Activated CD4-positive, alpha-beta memory T cell treated with anti-CD3 and anti-CD28 coated beads, Interleukin-2, amount 10 ng/mL, durations not matched to agents 7 days and 5 days (primary cell): ENCODE results near the gene ADAMTSL4. TPM values are rescaled to one million over a fixed set of nuclear protein-coding genes. Genes with fewer than 3 reads are reported as not detected.
"Not testable (repeated sequence)": the region's sequence is repeated elsewhere in the genome, so short reads cannot be mapped to it uniquely, and the experiment has no call there.

Experiments used
- CTCF ChIA-PET: fragments of 350-600 bp; sonication (Branson Sonifier 250); formaldehyde crosslinking; loops from one replicate; lab custom pipeline; 2021; ENCODE audit warnings: antibody characterized with exemption, inconsistent platforms; lab: Charles Lee
- POLR2A ChIA-PET: fragments of 350-600 bp; sonication (Branson Sonifier 250); formaldehyde crosslinking; loops from one replicate; lab custom pipeline; 2021; ENCODE audit warnings: antibody characterized with exemption; lab: Charles Lee
- DNase-seq: peaks from one replicate; pipeline ENCODE4 v3.0.0-alpha.2; 2020
- H3K27ac Mint-ChIP-seq: one replicate; pipeline ENCODE4 v1.8.0; 2021; ENCODE audit warnings: mild to moderate bottlenecking, mixed read lengths
- H3K27me3 Mint-ChIP-seq: one replicate; pipeline ENCODE4 v1.8.0; 2021; ENCODE audit warnings: mixed read lengths
- H3K36me3 Mint-ChIP-seq: one replicate; pipeline ENCODE4 v1.8.0; 2021; ENCODE audit warnings: low read depth, mixed read lengths
- H3K4me1 Mint-ChIP-seq: one replicate; pipeline ENCODE4 v1.8.0; 2021; ENCODE audit warnings: mixed read lengths
- H3K4me3 Mint-ChIP-seq: one replicate; pipeline ENCODE4 v1.8.0; 2021; ENCODE audit warnings: mild to moderate bottlenecking, mixed read lengths
- H3K9me3 Mint-ChIP-seq: one replicate; pipeline ENCODE4 v1.8.0; 2021; ENCODE audit warnings: mixed read lengths
- total RNA-seq, 2 experiments: library from RNA; stranded (reverse); gene quantifications; one replicate each; pipeline ENCODE4 v1.2.3, GENCODE V29; 2021

The ADAMTSL4 gene
- total RNA-seq, 2 experiments from 2014 or later: 1.4 to 1.6 TPM

- ChIA-PET CTCF (interaction anchor here (13.3 kb wide), 1 partner anchor 17 kb away, joined by 282 read pairs; no protein-coding TSS in a partner anchor), POLR2A (interaction anchor here (0.7 to 21.2 kb wide), 6 partner anchors 8 to 115 kb away, joined by 3 to 1377 read pairs (median 64); partner anchors contain the start of genes ENSA and GOLPH3L)
- not testable (repeated sequence) for H3K27me3 Mint-ChIP-seq, H3K9me3 Mint-ChIP-seq, H3K27ac Mint-ChIP-seq, H3K4me3 Mint-ChIP-seq, DNase-seq
- peaks cover 35% of the 10 kb centered on the region for H3K36me3 Mint-ChIP-seq
- peaks cover 20% of the 10 kb centered on the region for H3K4me1 Mint-ChIP-seq
Measured at GRCh38 chr1:150581437-150581836, 32.2 kb downstream of the ADAMTSL4 start.

DNA sequence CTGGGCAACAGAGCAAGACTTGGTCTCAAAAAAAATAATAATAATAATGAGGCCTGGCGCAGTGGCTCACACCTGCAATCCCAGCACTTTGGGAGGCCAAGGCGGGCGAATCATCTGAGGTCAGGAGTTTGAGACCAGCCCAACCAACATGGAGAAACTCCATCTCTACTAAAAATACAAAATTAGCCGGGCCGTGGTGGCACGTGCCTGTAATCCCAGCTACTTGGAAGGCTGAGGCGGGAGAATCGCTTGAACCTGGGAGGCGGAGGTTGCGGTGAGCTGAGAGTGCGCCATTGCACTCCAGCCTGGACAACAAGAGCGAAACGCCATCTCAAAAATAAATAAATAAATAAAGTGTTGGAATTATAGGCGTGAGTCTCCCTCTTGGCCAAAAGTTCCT lies 32.8 kb downstream of the ADAMTSL4 start:
- H3K9me3 Mint-ChIP-seq, H3K27ac Mint-ChIP-seq, CTCF ChIA-PET, H3K4me3 Mint-ChIP-seq, H3K27me3 Mint-ChIP-seq, DNase-seq: not testable (repeated sequence)
- POLR2A ChIA-PET: interaction anchor here (1.3 to 21.2 kb wide), 4 partner anchors 13 to 48 kb away, joined by 4 to 1377 read pairs (median 129); partner anchors contain the start of gene ENSA
- H3K4me1 Mint-ChIP-seq: peaks cover 20% of the 10 kb centered on the region
- peaks cover 30% of the 10 kb centered on the region for H3K36me3 Mint-ChIP-seq

GRCh38 chr1:150582371-150582770 lies 33.2 kb downstream of the ADAMTSL4 start:
- DNase-seq: no peak
- ChIA-PET POLR2A (interaction anchor here (1.3 to 21.2 kb wide), 3 partner anchors 13 to 47 kb away, joined by 4 to 1377 read pairs (median 7); partner anchors contain the start of gene ENSA), CTCF (no interaction called here)
- Mint-ChIP-seq H3K4me3 (no peak overlapping the region), H3K36me3 (peaks cover 26% of the 10 kb centered on the region), H3K27me3 (no peaks in the 10 kb centered on the region), H3K9me3 (no peaks in the 10 kb centered on the region), H3K4me1 (peaks cover 20% of the 10 kb centered on the region), H3K27ac (no peak overlapping the region)

DNA sequence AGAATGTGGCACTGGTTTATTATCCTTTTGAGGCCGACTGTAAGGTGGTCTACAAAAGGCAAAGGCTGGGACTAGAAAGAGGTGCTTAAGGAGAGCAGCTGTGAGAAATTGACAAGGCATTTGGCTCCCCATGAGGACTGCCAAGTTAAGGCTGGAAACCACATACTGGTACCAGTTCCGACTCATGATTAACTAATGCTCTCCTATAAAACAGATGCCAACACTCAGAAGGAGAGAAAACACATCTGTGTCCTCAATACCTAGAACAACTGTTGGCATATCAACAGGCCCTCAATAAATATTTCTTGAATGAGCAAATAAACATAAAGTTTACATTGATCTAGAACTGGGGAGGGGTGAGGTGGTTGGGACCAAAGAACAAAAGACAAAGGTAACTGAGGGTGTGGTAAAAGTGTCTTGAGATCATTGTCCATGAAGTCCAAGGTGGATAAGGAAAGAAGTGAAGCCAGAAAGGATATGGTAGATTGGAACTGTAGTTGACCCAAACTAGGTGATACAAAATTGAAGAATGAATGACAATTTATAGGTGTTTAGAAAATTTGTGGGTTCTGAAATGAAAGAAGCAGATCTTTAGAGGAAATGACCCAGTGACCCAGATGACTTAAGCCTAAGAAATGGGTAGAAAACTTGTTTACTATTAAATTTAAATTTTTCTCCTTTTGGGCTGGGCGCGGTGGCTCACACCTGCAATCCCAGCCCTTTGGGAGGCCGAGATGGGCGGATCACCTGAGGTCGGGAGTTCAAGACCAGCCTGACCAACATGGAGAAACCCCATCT lies 47.1 kb downstream of the ADAMTSL4 start:
- Mint-ChIP-seq H3K27ac (peak overlapping the region; percentile 70), H3K9me3 (no peaks in the 10 kb centered on the region), H3K4me1 (peaks cover 19% of the 10 kb centered on the region), H3K36me3 (peaks cover 10% of the 10 kb centered on the region), H3K27me3 (no peaks in the 10 kb centered on the region), H3K4me3 (no peak overlapping the region)
- DNase-seq: no peak
- POLR2A ChIA-PET: interaction anchor here (1.2 to 2.0 kb wide), 5 partner anchors 16 to 35 kb away, joined by 4 to 7 read pairs (median 6); partner anchors contain the start of gene MCL1
- CTCF ChIA-PET: no interaction called here

- no peak for DNase-seq
- ChIA-PET POLR2A (interaction anchor here (1.2 to 2.0 kb wide), 3 partner anchors 16 to 36 kb away, joined by 4 to 6 read pairs (median 5); partner anchors contain the start of gene MCL1), CTCF (no interaction called here)
- H3K27ac Mint-ChIP-seq: peak overlapping the region; percentile 70
- H3K4me3 Mint-ChIP-seq: no peak overlapping the region
- H3K36me3 Mint-ChIP-seq: peaks cover 10% of the 10 kb centered on the region
- no peaks in the 10 kb centered on the region for H3K27me3 Mint-ChIP-seq
- H3K9me3 Mint-ChIP-seq: no peaks in the 10 kb centered on the region
- H3K4me1 Mint-ChIP-seq: peaks cover 19% of the 10 kb centered on the region
Measured at GRCh38 chr1:150596976-150597375, 47.8 kb downstream of the ADAMTSL4 start.

DNA sequence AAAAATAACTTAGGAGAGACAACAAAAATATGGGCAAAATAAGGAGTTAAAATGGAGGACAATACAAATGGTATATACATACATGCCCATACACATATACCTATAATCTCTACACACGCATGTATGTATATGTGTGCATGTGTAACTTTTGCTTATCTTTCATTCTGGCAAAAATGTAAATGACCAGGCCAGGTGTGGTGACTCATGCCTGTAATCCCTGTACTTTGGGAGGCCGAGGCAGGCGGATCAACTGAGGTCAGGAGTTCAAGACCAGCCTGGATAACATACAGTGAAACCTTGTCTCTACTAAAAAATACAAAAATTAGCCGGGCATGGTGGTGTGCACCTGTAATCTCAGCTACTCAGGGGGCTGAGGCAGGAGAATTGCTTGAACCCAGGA lies 49.1 kb downstream of the ADAMTSL4 start:
- CTCF ChIA-PET, DNase-seq, H3K27ac Mint-ChIP-seq, H3K27me3 Mint-ChIP-seq, H3K9me3 Mint-ChIP-seq, H3K4me3 Mint-ChIP-seq, POLR2A ChIA-PET: not testable (repeated sequence)
- Mint-ChIP-seq H3K36me3 (peaks cover 13% of the 10 kb centered on the region), H3K4me1 (peaks cover 19% of the 10 kb centered on the region)

GRCh38 chr1:150601540-150601939 lies 52.3 kb downstream of the ADAMTSL4 start:
- Mint-ChIP-seq H3K9me3 (no peaks in the 10 kb centered on the region), H3K27ac (no peak overlapping the region), H3K27me3 (no peaks in the 10 kb centered on the region), H3K4me3 (no peak overlapping the region), H3K4me1 (peaks cover 22% of the 10 kb centered on the region), H3K36me3 (peaks cover 23% of the 10 kb centered on the region)
- no peak for DNase-seq
- ChIA-PET POLR2A (interaction anchor here (0.9 kb wide), 1 partner anchor 22 kb away, joined by 4 read pairs; the partner anchor contains the start of gene MCL1), CTCF (interaction anchor here (0.7 to 1.8 kb wide), 2 partner anchors 41 to 370 kb away, joined by 3 to 6 read pairs; no protein-coding TSS in a partner anchor)

- Mint-ChIP-seq H3K4me1 (peaks cover 16% of the 10 kb centered on the region), H3K36me3 (peaks cover 25% of the 10 kb centered on the region)
- DNase-seq, H3K9me3 Mint-ChIP-seq, H3K27ac Mint-ChIP-seq, H3K4me3 Mint-ChIP-seq, H3K27me3 Mint-ChIP-seq: not testable (repeated sequence)
- CTCF ChIA-PET: interaction anchor here (0.9 to 1.8 kb wide), 3 partner anchors 23 to 69 kb away, joined by 3 to 6 read pairs (median 3); partner anchors contain the start of gene MCL1
- POLR2A ChIA-PET: interaction anchor here (0.6 to 1.1 kb wide), 3 partner anchors 12 to 23 kb away, joined by 3 to 4 read pairs (median 4); partner anchors contain the start of gene MCL1
Measured at GRCh38 chr1:150602372-150602771, 53.2 kb downstream of the ADAMTSL4 start.

GRCh38 chr1:150603711-150604110 lies 54.5 kb downstream of the ADAMTSL4 start:
- H3K4me1 Mint-ChIP-seq: peaks cover 15% of the 10 kb centered on the region
- H3K4me3 Mint-ChIP-seq: no peak overlapping the region
- ChIA-PET CTCF (interaction anchor here (1.4 kb wide), 1 partner anchor 24 kb away, joined by 3 read pairs; the partner anchor contains the start of gene MCL1), POLR2A (interaction anchor here (1.1 to 2.1 kb wide), 5 partner anchors 12 to 39 kb away, joined by 3 to 13 read pairs (median 4); partner anchors contain the start of gene MCL1)
- peaks cover 28% of the 10 kb centered on the region for H3K36me3 Mint-ChIP-seq
- no peak overlapping the region for H3K27ac Mint-ChIP-seq
- no peaks in the 10 kb centered on the region for H3K9me3 Mint-ChIP-seq
- H3K27me3 Mint-ChIP-seq: no peaks in the 10 kb centered on the region
- no peak for DNase-seq

GRCh38 chr1:150604226-150604588 lies 55.0 kb downstream of the ADAMTSL4 start:
- Mint-ChIP-seq H3K27ac (peak overlapping the region; percentile 38), H3K4me1 (peaks cover 15% of the 10 kb centered on the region), H3K27me3 (no peaks in the 10 kb centered on the region), H3K36me3 (peaks cover 28% of the 10 kb centered on the region), H3K4me3 (no peak overlapping the region), H3K9me3 (no peaks in the 10 kb centered on the region)
- POLR2A ChIA-PET: interaction anchor here (1.2 to 2.1 kb wide), 4 partner anchors 11 to 40 kb away, joined by 3 to 13 read pairs (median 4); partner anchors contain the start of gene MCL1
- DNase-seq: no peak
- CTCF ChIA-PET: no interaction called here

- Mint-ChIP-seq H3K4me1 (peaks cover 20% of the 10 kb centered on the region), H3K36me3 (peaks cover 22% of the 10 kb centered on the region)
- POLR2A ChIA-PET: interaction anchor here (0.7 to 1.6 kb wide), 4 partner anchors 10 to 43 kb away, joined by 3 to 5 read pairs (median 4); no protein-coding TSS in a partner anchor
- not testable (repeated sequence) for DNase-seq, H3K27ac Mint-ChIP-seq, H3K9me3 Mint-ChIP-seq, H3K4me3 Mint-ChIP-seq, H3K27me3 Mint-ChIP-seq
- CTCF ChIA-PET: interaction anchor here (0.7 to 0.8 kb wide), 3 partner anchors 280 to 372 kb away, joined by 3 to 6 read pairs (median 4); no protein-coding TSS in a partner anchor
Measured at GRCh38 chr1:150605451-150605731, 56.2 kb downstream of the ADAMTSL4 start.

GRCh38 chr1:150606463-150607142 lies 57.4 kb downstream of the ADAMTSL4 start:
- H3K4me3 Mint-ChIP-seq: no peak overlapping the region
- H3K36me3 Mint-ChIP-seq: peaks cover 21% of the 10 kb centered on the region
- H3K4me1 Mint-ChIP-seq: peaks cover 30% of the 10 kb centered on the region
- ChIA-PET POLR2A (interaction anchor here (0.9 to 1.0 kb wide), 2 partner anchors 23 to 27 kb away, joined by 3 to 5 read pairs; partner anchors contain the start of genes ENSA and MCL1), CTCF (interaction anchor here (0.7 kb wide), 1 partner anchor 36 kb away, joined by 4 read pairs; no protein-coding TSS in a partner anchor)
- no peak for DNase-seq
- H3K27ac Mint-ChIP-seq: no peak overlapping the region
- no peaks in the 10 kb centered on the region for H3K27me3 Mint-ChIP-seq
- H3K9me3 Mint-ChIP-seq: no peaks in the 10 kb centered on the region
